Liver (tissue), 9 donors: Measurements from ENCODE around the gene PLPPR5. TPM values are rescaled to one million over a fixed set of nuclear protein-coding genes. Genes with fewer than 3 reads are reported as not detected.

Experiments
- DNase-seq: peaks from one replicate; pipeline ENCODE4 v3.0.0-alpha.2; 2017; ENCODE audit warnings: low spot score
- H3K27ac ChIP-seq, 2 donors: one replicate each; pipeline ENCODE4 v1.7.0; 2013; ENCODE audit warnings: inconsistent platforms in 2 of 2, low read length in 2 of 2, control low read depth in 1 of 2, low read depth in 1 of 2, mild to moderate bottlenecking in 1 of 2
- H3K27me3 ChIP-seq, 4 donors: one replicate each; pipeline versions ENCODE4 v1.6.1 to v1.7.0; 2013; ENCODE audit warnings: low read length in 3 of 4, inconsistent platforms in 1 of 4, mild to moderate bottlenecking in 1 of 4, moderate library complexity in 1 of 4; ENCODE audit not compliant: control insufficient read depth in 4 of 4, insufficient read depth in 4 of 4
- H3K36me3 ChIP-seq, 4 donors: one replicate each; pipeline versions ENCODE4 v1.6.1 to v1.7.0; 2013; ENCODE audit warnings: low read length in 3 of 4, mild to moderate bottlenecking in 3 of 4, low read depth in 1 of 4, moderate library complexity in 1 of 4; ENCODE audit not compliant: control insufficient read depth in 4 of 4, insufficient read depth in 3 of 4
- H3K4me1 ChIP-seq, 4 donors: one replicate each; pipeline versions ENCODE4 v1.6.1 to v1.7.0; 2013; ENCODE audit warnings: low read length in 3 of 4, mild to moderate bottlenecking in 3 of 4, moderate library complexity in 1 of 4; ENCODE audit not compliant: control insufficient read depth in 4 of 4, insufficient read depth in 4 of 4
- H3K4me3 ChIP-seq, 3 donors: one replicate each; pipeline versions ENCODE4 v1.6.1 to v1.7.0; 2013; ENCODE audit warnings: low read length in 3 of 3, control low read depth in 1 of 3, low read depth in 1 of 3, mild to moderate bottlenecking in 1 of 3
- H3K9ac ChIP-seq, 2 donors: one replicate each; pipeline ENCODE4 v1.7.0; 2013; ENCODE audit warnings: low read length in 2 of 2, mild to moderate bottlenecking in 2 of 2, moderate library complexity in 2 of 2, control low read depth in 1 of 2, low read depth in 1 of 2
- H3K9me3 ChIP-seq, 4 donors: one replicate each; pipeline versions ENCODE4 v1.6.1 to v1.7.0; 2013; ENCODE audit warnings: low read length in 3 of 4; ENCODE audit not compliant: control insufficient read depth in 4 of 4
- ATF3 ChIP-seq: IDR thresholded peaks from 2 replicates; pipeline ENCODE4 v1.6.1; 2016; ENCODE audit warnings: antibody characterized with exemption
- CTCF ChIP-seq: fragments of 150-350 bp; IDR thresholded peaks from 2 replicates; pipeline ENCODE4 v1.5.1; 2017; ENCODE audit warnings: improper control_type of control experiment, low read depth, low read length; ENCODE audit not compliant: missing input control
- FOXA2 ChIP-seq: IDR thresholded peaks from 2 replicates; pipeline ENCODE4 v1.6.1; 2016; ENCODE audit warnings: antibody characterized with exemption
- GABPA ChIP-seq, 2 donors: IDR thresholded peaks in 1 of 2; conservative IDR thresholded peaks in 1 of 2; 2 replicates each; pipeline ENCODE4 v1.6.1; 2016; ENCODE audit warnings: antibody characterized with exemption in 2 of 2, mild to moderate bottlenecking in 1 of 2, moderate library complexity in 1 of 2
- HNF4A ChIP-seq, 2 donors: conservative IDR thresholded peaks; 2 replicates each; pipeline ENCODE4 v1.6.1; 2016; ENCODE audit warnings: antibody characterized with exemption in 2 of 2, mild to moderate bottlenecking in 2 of 2
- HNF4G ChIP-seq: IDR thresholded peaks from 2 replicates; pipeline ENCODE4 v1.6.1; 2016; ENCODE audit warnings: antibody characterized with exemption
- JUND ChIP-seq, 2 donors: IDR thresholded peaks; 2 replicates each; pipeline ENCODE4 v1.6.1; 2016; ENCODE audit warnings: antibody characterized with exemption in 2 of 2
- MAX ChIP-seq: IDR thresholded peaks from 2 replicates; pipeline ENCODE4 v1.6.1; 2016; ENCODE audit warnings: antibody characterized with exemption
- NR2F2 ChIP-seq: IDR thresholded peaks from 2 replicates; pipeline ENCODE4 v1.6.1; 2016; ENCODE audit warnings: antibody characterized with exemption
- RAD21 ChIP-seq, 2 donors: IDR thresholded peaks; 2 replicates each; pipeline ENCODE4 v1.6.1; 2016; ENCODE audit warnings: antibody characterized with exemption in 2 of 2, mild to moderate bottlenecking in 2 of 2
- REST ChIP-seq: IDR thresholded peaks from 2 replicates; pipeline ENCODE4 v1.6.1; 2016; ENCODE audit warnings: antibody characterized with exemption, mild to moderate bottlenecking
- RXRA ChIP-seq, 2 donors: IDR thresholded peaks; 2 replicates each; pipeline ENCODE4 v1.6.1; 2017 to 2018; ENCODE audit warnings: antibody characterized with exemption in 2 of 2, mild to moderate bottlenecking in 1 of 2
- SP1 ChIP-seq: IDR thresholded peaks from 2 replicates; pipeline ENCODE4 v1.6.1; 2018; ENCODE audit warnings: antibody characterized with exemption, mild to moderate bottlenecking
- TAF1 ChIP-seq: conservative IDR thresholded peaks from 2 replicates; pipeline ENCODE4 v1.6.1; 2016; ENCODE audit warnings: antibody characterized with exemption, mild to moderate bottlenecking
- YY1 ChIP-seq: IDR thresholded peaks from 2 replicates; pipeline ENCODE4 v1.6.1; 2016; ENCODE audit warnings: antibody characterized with exemption, mild to moderate bottlenecking
- ZBTB33 ChIP-seq: IDR thresholded peaks from 2 replicates; pipeline ENCODE4 v1.6.1; 2016; ENCODE audit warnings: antibody characterized with exemption
- WGBS: extraction: QIAGEN DNeasy Blood & Tissue Kit; methylation state at CpG from one replicate; pipeline ENCODE4 v1.1.7; 2013; 5-methylcytosine and 5-hydroxymethylcytosine counted together
- polyA plus RNA-seq, 2 donors: library from polyadenylated mRNA; stranded (reverse) in 1 of 2; unstranded in 1 of 2; fragments of 200-250 nt in 1 of 2; fragments of >200 nt in 1 of 2; fragmentation: Nextera tagmentation in 1 of 2; extraction: Ambion mirVana in 1 of 2; gene quantifications; one replicate each; pipeline versions ENCODE4 v1.2.1 to v1.2.3, GENCODE V29; 2013 to 2015
- total RNA-seq, 2 donors: library from RNA; depleted of rRNA; stranded (reverse); fragments of >200 nt; gene quantifications; one replicate each; pipeline ENCODE4 v1.2.3, GENCODE V29; 2014
- donor health status: healthy.
- donor health status: healthy.
- donor health status: healthy.
- donor health status: healthy.
- donor health status: healthy.

Gene PLPPR5
- total and polyA plus RNA-seq, 4 donors = not detected

- no peak overlapping the region for H3K9ac ChIP-seq
- WGBS = 81% methylated on average over 2 of the region's 2 CpGs
- H3K27ac ChIP-seq = no peak overlapping the region
- H3K27me3 ChIP-seq = no peaks in the 10 kb centered on the region
- no peaks in the 10 kb centered on the region for H3K36me3 ChIP-seq
- DNase-seq = no peak
- H3K4me3 ChIP-seq = no peak overlapping the region
- TF ChIP-seq HNF4G (no peak), MAX (no peak)
- no peaks in the 10 kb centered on the region for H3K9me3 ChIP-seq
- H3K4me1 ChIP-seq = no peaks in the 10 kb centered on the region
These were observed 107.2 kb downstream of the PLPPR5 start for GRCh38 chr1:98897479-98897878.

GRCh38 chr1:98896711-98897445, 107.8 kb downstream of the PLPPR5 start:
- Histone ChIP-seq H3K27ac (no peak overlapping the region), H3K4me1 (no peaks in the 10 kb centered on the region), H3K4me3 (no peak overlapping the region), H3K27me3 (no peaks in the 10 kb centered on the region), H3K9me3 (no peaks in the 10 kb centered on the region), H3K9ac (no peak overlapping the region), H3K36me3 (no peaks in the 10 kb centered on the region)
- 94% methylated on average over 6 of the region's 6 CpGs for WGBS
- no peak for DNase-seq
- TF ChIP-seq HNF4G (no peak), RXRA (IDR thresholded peaks at IDR 0.05) (no peak), CTCF (no peak), ZBTB33 (no peak), ATF3 (no peak), SP1 (no peak), TAF1 (no peak), NR2F2 (no peak), RAD21 (IDR thresholded peaks at IDR 0.05) (no peak), FOXA2 (no peak), HNF4A (conservative IDR thresholded peaks at IDR 0.05) (no peak), YY1 (no peak), JUND (IDR thresholded peaks at IDR 0.05) (no peak), MAX (no peak), GABPA (IDR thresholded peaks at IDR 0.05 in 1 of 2, conservative IDR thresholded peaks at IDR 0.05 in 1 of 2) (no peak), REST (no peak)
